K562 (cell line): ENCODE measurements around the gene ABHD16A. TPM values are rescaled to one million over a fixed set of nuclear protein-coding genes. Genes with fewer than 3 reads are reported as not detected.

Experiments
- ATAC-seq: fragments of 200-7000 bp; cut with Tn5 transposase; 3 replicates; pipeline ENCODE4 v1.9.1; 2020; ENCODE audit warnings: moderate library complexity
- BruUV-seq: library from RNA; stranded (reverse); fragments of 400-500 nt; replicated peaks from 2 replicates; lab custom pipeline; 2021; lab: Mats Ljungman, UMichigan
- CTCF ChIA-PET: fragments of 300-600 bp; formaldehyde crosslinking; extraction: SDS; loops from one replicate; lab custom pipeline; 2021; ENCODE audit warnings: low intra/inter-chr PET ratio; lab: Yijun Ruan, JAX
- POLR2A ChIA-PET: fragments of 300-600, 350-650 bp; sonication (Branson Sonifier 250); formaldehyde crosslinking; extraction: SDS; loops from one replicate; lab custom pipeline; 2021; ENCODE audit warnings: antibody characterized with exemption, inconsistent platforms; lab: Yijun Ruan, JAX
- DNase-seq, 4 experiments: peaks; one replicate each; pipeline versions ENCODE4 v3.0.0 to v3.0.0-alpha.2; 2011 to 2018; ENCODE audit warnings: low spot score in 3 of 4, mixed read lengths in 3 of 4; ENCODE audit errors: extremely low read depth in 1 of 4
- FAIRE-seq: peaks from 2 replicates; lab custom pipeline; 2011; peaks lifted over from hg19 to GRCh38; lab: Jason Lieb, UNC
- H2AFZ ChIP-seq: 2 replicates; pipeline ENCODE4 v1.6.0; 2011; ENCODE audit warnings: low read depth, low read length, control low read depth, inconsistent platforms
- H3K27ac ChIP-seq: fragments of 200-600 bp; 3 replicates; pipeline ENCODE4 v1.8.0; 2011; ENCODE audit warnings: low read depth, mild to moderate bottlenecking, control low read depth, inconsistent platforms, low read length, moderate library complexity, mixed read lengths; ENCODE audit errors: extremely low read depth
- H3K27me3 ChIP-seq, 2 experiments: fragments of 300-600 bp in 1 of 2; 2 replicates in 1 of 2; 3 replicates in 1 of 2; pipeline versions ENCODE4 v1.6.0 to v1.8.0; 2011; ENCODE audit warnings: inconsistent platforms in 2 of 2, low read length in 2 of 2, mild to moderate bottlenecking in 1 of 2, mixed read lengths in 1 of 2, moderate library complexity in 1 of 2; ENCODE audit not compliant: control insufficient read depth in 2 of 2, insufficient read depth in 2 of 2
- H3K36me3 ChIP-seq: fragments of 300-600 bp; 3 replicates; pipeline ENCODE4 v1.8.0; 2011; ENCODE audit warnings: mild to moderate bottlenecking, low read length, inconsistent platforms; ENCODE audit not compliant: control insufficient read depth, insufficient read depth
- H3K4me1 ChIP-seq, 2 experiments: fragments of 200-600 bp in 1 of 2; replicated peaks in 1 of 2; 2 replicates in 1 of 2; 3 replicates in 1 of 2; pipeline versions ENCODE4 v1.5.1 to v1.8.0; 2011; ENCODE audit warnings: inconsistent platforms in 2 of 2, low read length in 2 of 2, mild to moderate bottlenecking in 1 of 2, mixed read lengths in 1 of 2, moderate library complexity in 1 of 2; ENCODE audit not compliant: control insufficient read depth in 2 of 2, insufficient read depth in 2 of 2
- H3K4me2 ChIP-seq: 2 replicates; pipeline ENCODE4 v1.6.1; 2011; ENCODE audit warnings: low read length, control low read depth, inconsistent platforms, mixed read lengths; ENCODE audit not compliant: insufficient read depth
- H3K4me3 ChIP-seq: fragments of 200-600 bp; sonication (generic), shearing (Covaris generic); 2 replicates; pipeline ENCODE4 v1.5.1; 2016; ENCODE audit warnings: control low read depth, inconsistent platforms
- H3K79me2 ChIP-seq: fragments of 200-600 bp; 3 replicates; pipeline ENCODE4 v1.8.0; 2011; ENCODE audit warnings: low read length, inconsistent platforms; ENCODE audit not compliant: control insufficient read depth, insufficient read depth
- H3K9ac ChIP-seq, 2 experiments: 2 replicates each; pipeline versions ENCODE4 v1.6.0 to v1.6.1; 2011; ENCODE audit warnings: low read depth in 2 of 2, low read length in 2 of 2, control low read depth in 1 of 2, inconsistent platforms in 1 of 2, mild to moderate bottlenecking in 1 of 2, mixed read lengths in 1 of 2; ENCODE audit not compliant: insufficient read depth in 1 of 2
- H3K9me1 ChIP-seq: one replicate; pipeline ENCODE4 v1.6.0; 2011; ENCODE audit warnings: inconsistent platforms, mild to moderate bottlenecking, low read length, moderate library complexity; ENCODE audit not compliant: control insufficient read depth, insufficient read depth
- H3K9me3 ChIP-seq: replicated peaks from 2 replicates; pipeline ENCODE4 v1.5.1; 2011; ENCODE audit warnings: low read depth, low read length, inconsistent platforms; ENCODE audit not compliant: control insufficient read depth, insufficient read depth
- H4K20me1 ChIP-seq: replicated peaks from 2 replicates; pipeline ENCODE4 v1.6.1; 2011; ENCODE audit warnings: low read length, inconsistent platforms, mixed read lengths; ENCODE audit not compliant: control insufficient read depth, insufficient read depth
- ARID2 ChIP-seq: fragments of 450-650 bp; IDR thresholded peaks from 2 replicates; pipeline ENCODE4 v1.6.1; 2017; ENCODE audit warnings: antibody characterized with exemption, mild to moderate bottlenecking
- CEBPG ChIP-seq, 3 experiments: fragments of 200-800 bp in 1 of 3; sonication (Bioruptor generic) in 1 of 3; sonication (generic) in 1 of 3; formaldehyde crosslinking in 1 of 3; IDR thresholded peaks in 2 of 3; conservative IDR thresholded peaks in 1 of 3; 2 replicates each; pipeline versions ENCODE4 v1.6.1 to v1.8.0; 2016 to 2022; ENCODE audit warnings: missing compliant biosample characterization in 2 of 3, missing genetic modification characterization in 2 of 3, mild to moderate bottlenecking in 1 of 3, missing genetic modification reagents in 1 of 3
- DIDO1 ChIP-seq: fragments of 450-650 bp; IDR thresholded peaks from 2 replicates; pipeline ENCODE4 v1.6.1; 2016; ENCODE audit warnings: low read depth, missing biosample characterization, missing genetic modification characterization
- E2F1 ChIP-seq: sonication (generic); formaldehyde crosslinking; IDR thresholded peaks from 2 replicates; pipeline ENCODE4 v1.8.1; 2023; ENCODE audit warnings: mild to moderate bottlenecking, missing genetic modification reagents, moderate library complexity
- E2F5 ChIP-seq: sonication (generic); formaldehyde crosslinking; IDR thresholded peaks from 2 replicates; pipeline ENCODE4 v1.8.0; 2022; ENCODE audit warnings: mild to moderate bottlenecking, missing genetic modification reagents
- ESRRB ChIP-seq: fragments of 250-450 bp; sonication (Bioruptor Pico); IDR thresholded peaks from 2 replicates; pipeline ENCODE4 v1.5.0; 2020; ENCODE audit warnings: mild to moderate bottlenecking, moderate library complexity, borderline replicate concordance
- FOXA3 ChIP-seq, 2 experiments: fragments of 450-650 bp in 1 of 2; sonication (generic) in 1 of 2; formaldehyde crosslinking; IDR thresholded peaks in 1 of 2; conservative IDR thresholded peaks in 1 of 2; 2 replicates each; pipeline versions ENCODE4 v1.4.0 to v1.8.0; 2020 to 2022; ENCODE audit warnings: mild to moderate bottlenecking in 2 of 2, missing genetic modification reagents in 1 of 2
- FOXP1 ChIP-seq: sonication (generic); formaldehyde crosslinking; IDR thresholded peaks from 2 replicates; pipeline ENCODE4 v1.8.0; 2022; ENCODE audit warnings: mild to moderate bottlenecking, missing genetic modification reagents
- GTF2A2 ChIP-seq: IDR thresholded peaks from 2 replicates; pipeline ENCODE4 v1.6.1; 2016; ENCODE audit warnings: mild to moderate bottlenecking, missing genetic modification characterization, missing compliant biosample characterization
- IFI16 ChIP-seq: fragments of 250-450 bp; sonication (Bioruptor Pico); IDR thresholded peaks from 2 replicates; pipeline ENCODE4 v2.1.2; 2022; ENCODE audit warnings: mild to moderate bottlenecking, inconsistent platforms
- JUND ChIP-seq, 2 experiments: IDR thresholded peaks; 2 replicates in 1 of 2; 3 replicates in 1 of 2; pipeline ENCODE4 v1.6.1; 2011; ENCODE audit warnings: borderline replicate concordance in 2 of 2, low read depth in 2 of 2, low read length in 2 of 2, improper control_type of control experiment in 1 of 2, missing biosample characterization in 1 of 2, missing genetic modification characterization in 1 of 2, missing genetic modification reagents in 1 of 2
- LARP7 ChIP-seq: fragments of 450-650 bp; IDR thresholded peaks from 2 replicates; pipeline ENCODE4 v1.6.1; 2016
- POLR2A ChIP-seq: fragments of 450-650 bp; conservative IDR thresholded peaks from 2 replicates; pipeline ENCODE4 v1.6.1; 2016
- POLR2B ChIP-seq: fragments of 450-650 bp; IDR thresholded peaks from 2 replicates; pipeline ENCODE4 v1.6.1; 2018; ENCODE audit warnings: low read depth; ENCODE audit not compliant: partially characterized antibody
- PYGO2 ChIP-seq: fragments of 450-650 bp; IDR thresholded peaks from 2 replicates; pipeline ENCODE4 v1.6.1; 2016; ENCODE audit warnings: mild to moderate bottlenecking, missing genetic modification characterization, moderate library complexity, missing compliant biosample characterization
- SMAD1 ChIP-seq: fragments of 150-350 bp; IDR thresholded peaks from 2 replicates; pipeline ENCODE4 v1.6.1; 2014; ENCODE audit warnings: low read length, low read depth; ENCODE audit not compliant: partially characterized antibody
- SP2 ChIP-seq: IDR thresholded peaks from 2 replicates; pipeline ENCODE4 v1.6.1; 2011; ENCODE audit warnings: mild to moderate bottlenecking, low read depth, low read length, moderate library complexity; ENCODE audit not compliant: poor library complexity, severe bottlenecking; ENCODE audit errors: extremely low read depth
- SUPT5H ChIP-seq: fragments of 450-650 bp; IDR thresholded peaks from 2 replicates; pipeline ENCODE4 v1.6.1; 2016
- TEAD4 ChIP-seq, 2 experiments: sonication (generic) in 1 of 2; formaldehyde crosslinking in 1 of 2; IDR thresholded peaks; 2 replicates each; pipeline versions ENCODE4 v1.6.1 to v1.8.0; 2012 to 2022; ENCODE audit warnings: borderline replicate concordance in 1 of 2, inconsistent platforms in 1 of 2, low read length in 1 of 2, mild to moderate bottlenecking in 1 of 2, missing genetic modification reagents in 1 of 2
- ZNF143 ChIP-seq: sonication (generic); formaldehyde crosslinking; IDR thresholded peaks from 2 replicates; pipeline ENCODE4 v1.9.0; 2022; ENCODE audit warnings: mild to moderate bottlenecking, missing genetic modification reagents
- whole genome bisulfite sequencing: fragments of 100-300 bp; shearing (Covaris generic); methylation state at CpG from one replicate; pipeline ENCODE4 v1.1.6; 2016; ENCODE audit warnings: low coverage, mixed read lengths; ENCODE audit not compliant: insufficient coverage; ENCODE audit errors: missing lambda C conversion rate; 5-methylcytosine and 5-hydroxymethylcytosine counted together
- in situ Hi-C: fragments of 300-500 bp; cut with MboI; formaldehyde crosslinking; loops from 4 replicates; pipeline ENCODE4 v1.15.0; 2018; ENCODE audit warnings: inconsistent platforms, mixed read lengths
- intact Hi-C: fragments of 100-400 bp; cut with micrococcal nuclease; formaldehyde crosslinking; loops from 2 replicates; pipeline ENCODE4 v1.14.2; 2022
- polyA plus RNA-seq, 8 experiments: library from polyadenylated mRNA; depleted of rRNA in 4 of 8; stranded (reverse) in 5 of 8; unstranded in 3 of 8; fragments of >200 nt; fragmentation: Nextera tagmentation in 2 of 8; fragmentation: Illumina TruSeq in 1 of 8; extraction: Ambion mirVana in 2 of 8; extraction: Trizol in 1 of 8; gene quantifications; 2 replicates each; pipeline versions ENCODE4 v1.2.1 to v1.2.3, GENCODE V29; 2011 to 2014; ENCODE audit warnings: inconsistent platforms in 1 of 8, missing spikeins in 1 of 8
- total RNA-seq, 7 experiments: library from RNA; depleted of rRNA in 6 of 7; stranded (reverse); fragments of >200 nt in 6 of 7; fragmentation: Illumina TruSeq in 2 of 7; extraction: Trizol in 2 of 7; gene quantifications; 2 replicates each; pipeline versions ENCODE4 v1.2.1 to v1.2.3, GENCODE V29; 2011 to 2021; ENCODE audit warnings: low replicate concordance in 1 of 7

ABHD16A gene
- total and polyA plus RNA-seq, 9 of the 15 experiments (the other 6 are each of a cell fraction or from before 2014, with no cell fraction given) = 25.8 to 120 (median 81.6) TPM

DNA sequence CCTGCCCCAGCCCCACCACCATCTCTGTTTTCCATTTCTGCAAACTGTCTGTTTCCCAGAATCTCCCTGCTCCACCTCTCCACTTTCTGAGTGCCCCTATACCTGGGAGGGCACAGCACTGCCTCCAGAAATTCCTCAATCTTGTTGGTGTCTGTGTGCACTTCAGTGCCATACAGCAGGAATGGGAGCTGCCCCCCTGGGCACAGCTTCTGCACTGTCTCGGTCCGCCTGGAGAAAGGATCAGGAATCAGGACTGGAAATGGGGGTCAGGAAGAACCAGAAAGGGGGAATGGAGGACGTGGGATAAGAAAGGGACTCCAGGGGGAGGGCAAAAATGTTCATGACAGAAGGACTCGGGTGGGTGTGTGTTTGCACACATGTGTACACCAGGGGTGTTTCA, 30.6 kb upstream of the ABHD16A start:
- Histone ChIP-seq H3K4me3 (peak overlapping the region; percentile 77; the same call in 1 of the 2 replicates), H3K4me1 (peaks cover 43 to 59% of the 10 kb centered on the region in 2 experiments), H3K27ac (peak overlapping the region; percentile 95), H3K27me3 (no peaks in the 10 kb centered on the region), H2AFZ (no peak overlapping the region), H3K4me2 (peak overlapping the region; percentile 100), H3K9ac (peak overlapping the region; percentile 99), H3K9me3 (no peaks in the 10 kb centered on the region), H3K9me1 (no peaks in the 10 kb centered on the region), H3K36me3 (peaks cover 56% of the 10 kb centered on the region), H4K20me1 (peaks cover 24% of the 10 kb centered on the region), H3K79me2 (peaks cover 76% of the 10 kb centered on the region)
- POLR2A ChIA-PET = interaction anchor here (1.1 to 13.1 kb wide), 6 partner anchors 8 to 100 kb away, joined by 3 to 236 read pairs (median 6); partner anchors contain the start of genes C6orf47, CSNK2B, DDAH2 and GPANK1
- no TSS peak for BruUV-seq
- intact Hi-C loops (loop anchor here (2.0 to 10.0 kb wide), 3 partner anchors 43 to 241 kb away; partner anchors contain the start of genes DXO and VARS1), in situ Hi-C loops (no loop called here)
- no peak for FAIRE-seq
- CTCF ChIA-PET = no interaction called here
- 69% methylated on average over 4 of the region's 4 CpGs for WGBS
- no peak for ATAC-seq
- DNase-seq = no peak
- TF ChIP-seq E2F1 (no peak), FOXP1 (CRISPR knock-in tag) (0 out of 2 replicates have a peak, but pooled peaks have one; percentile 63), GTF2A2 (tag) (0 out of 2 replicates have a peak, but pooled peaks have one; percentile 8), IFI16 (no peak), POLR2A (peak; percentile 4), ESRRB (CRISPR knock-in tag) (0 out of 2 replicates have a peak, but pooled peaks have one; percentile 43), E2F5 (CRISPR knock-in tag) (0 out of 2 replicates have a peak, but pooled peaks have one; percentile 7), POLR2B (peak; percentile 9), ZNF143 (peak; percentile 56; the same call in 1 of the 2 replicates), SMAD1 (peak; percentile 15), ARID2 (peak; percentile 30; the same call in 1 of the 2 replicates), LARP7 (0 out of 2 replicates have a peak, but pooled peaks have one; percentile 31), TEAD4 (IDR thresholded peaks at IDR 0.05; ENCODE audit: low read length) (no peak; the same call in 1 of the 2 replicates), TEAD4 (CRISPR knock-in tag; IDR thresholded peaks at IDR 0.05; ENCODE audit: borderline replicate concordance) (0 out of 2 replicates have a peak, but pooled peaks have one; percentile 22), JUND (IDR thresholded peaks at IDR 0.05; ENCODE audit: borderline replicate concordance, low read depth, low read length) (no peak), JUND (tag; IDR thresholded peaks at IDR 0.05; ENCODE audit: borderline replicate concordance, low read depth, low read length) (no peak), SUPT5H (peak; percentile 43), SP2 (peak; percentile 1), FOXA3 (CRISPR knock-in tag; conservative IDR thresholded peaks at IDR 0.05 in 1 of 2, IDR thresholded peaks at IDR 0.05 in 1 of 2) (peak in 1 of 2 experiments; percentile 31; a peak in 1 of 4 replicates), DIDO1 (no peak), CEBPG (CRISPR knock-in tag; IDR thresholded peaks at IDR 0.05) (0 out of 2 replicates have a peak, but pooled peaks have one; percentile 28), CEBPG (tag; conservative IDR thresholded peaks at IDR 0.05 in 1 of 2, IDR thresholded peaks at IDR 0.05 in 1 of 2) (no peak), PYGO2 (peak; percentile 24; the same call in 1 of the 2 replicates)
